H1 (cell line): ENCODE data around the gene LTBP4. TPM values are rescaled to one million over a fixed set of nuclear protein-coding genes. Genes with fewer than 3 reads are reported as not detected.

ENCODE experiments used
- CHD2 ChIP-seq: IDR thresholded peaks from 2 replicates; pipeline ENCODE4 v1.6.1; 2012; ENCODE audit warnings: low read length, improper control_type of control experiment
- JUN ChIP-seq: IDR thresholded peaks from 2 replicates; pipeline ENCODE4 v1.6.1; 2011; ENCODE audit warnings: low read depth, mild to moderate bottlenecking, improper control_type of control experiment, low read length
- JUND ChIP-seq: IDR thresholded peaks from 2 replicates; pipeline ENCODE4 v1.6.1; 2011; ENCODE audit warnings: mild to moderate bottlenecking, improper control_type of control experiment, low read length
- NRF1 ChIP-seq: IDR thresholded peaks from 2 replicates; pipeline ENCODE4 v1.6.1; 2011; ENCODE audit warnings: mild to moderate bottlenecking, low read depth, low read length, improper control_type of control experiment
- polyA plus RNA-seq, 7 experiments: library from polyadenylated mRNA; depleted of rRNA in 3 of 7; stranded (reverse) in 5 of 7; unstranded in 2 of 7; fragments of >200 nt in 5 of 7; fragments of 200-250 nt in 2 of 7; gene quantifications; 1 replicate in 5 of 7; 2 replicates in 1 of 7; 4 replicates in 1 of 7; pipeline versions ENCODE4 v1.2.1 to v1.2.3, GENCODE V29; 2011 to 2013; ENCODE audit warnings: missing spikeins in 2 of 7, mixed read lengths in 2 of 7
- total RNA-seq: library from RNA; stranded (reverse); fragmentation: NEBNext Ultra II Directional; extraction: Animal tissue kit (Norgen Biotek cat#: 25700); gene quantifications from 2 replicates; pipeline ENCODE4 v1.2.1, GENCODE V29; 2021

The LTBP4 gene
- total and polyA plus RNA-seq, 2 of the 8 experiments (the other 6 are each of a cell fraction or from before 2014, with no cell fraction given): 54.5 to 77.1 TPM

DNA sequence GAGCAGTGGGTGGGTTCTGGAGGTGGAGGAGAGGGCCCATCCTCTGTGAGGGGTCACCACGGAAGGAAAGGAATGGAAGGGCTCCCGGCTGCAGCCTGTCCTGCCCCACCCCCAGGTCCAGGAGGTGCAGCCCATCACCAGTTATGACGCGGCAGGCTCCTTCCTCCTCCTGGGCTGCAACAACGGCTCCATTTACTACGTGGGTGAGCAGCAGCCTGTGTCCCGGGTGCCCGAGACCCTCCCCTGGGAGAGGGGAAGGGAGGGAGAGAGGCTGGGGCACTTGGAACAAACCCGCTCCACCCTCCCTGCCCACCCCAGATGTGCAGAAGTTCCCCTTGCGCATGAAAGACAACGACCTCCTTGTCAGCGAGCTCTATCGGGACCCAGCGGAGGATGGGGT is 17.9 kb upstream of the LTBP4 start (continued):
- no peak for TF ChIP-seq NRF1
- no peak for TF ChIP-seq JUND
- TF ChIP-seq JUN: no peak
- no peak for TF ChIP-seq CHD2
